HEK293 (cell line): ENCODE data around the gene TGFB1I1.

Source experiments
- CTCF ChIA-PET: fragments of 350-600 bp; formaldehyde crosslinking; extraction: SDS; loops from one replicate; lab custom pipeline; 2021; ENCODE audit warnings: antibody characterized with exemption; lab: Yijun Ruan, JAX
- POLR2A ChIA-PET: fragments of 300-600 bp; formaldehyde crosslinking; extraction: SDS; loops from one replicate; lab custom pipeline; 2020; ENCODE audit warnings: antibody characterized with exemption, inconsistent platforms; lab: Yijun Ruan, JAX
- H3K27ac ChIP-seq: fragments of 200-500 bp; sonication (Bioruptor generic); 2 replicates; pipeline ENCODE4 v1.5.1; 2014; ENCODE audit warnings: low read depth, low read length, control low read depth, inconsistent platforms; ENCODE audit errors: extremely low read depth
- H3K36me3 ChIP-seq, 2 experiments: fragments of 200-500 bp in 1 of 2; sonication (Bioruptor generic) in 1 of 2; 1 replicate in 1 of 2; 2 replicates in 1 of 2; pipeline ENCODE4 v1.5.1; 2014 to 2017; ENCODE audit warnings: inconsistent platforms in 2 of 2, low read length in 2 of 2; ENCODE audit not compliant: control insufficient read depth in 2 of 2, insufficient read depth in 1 of 2
- H3K4me1 ChIP-seq: fragments of 200-500 bp; sonication (Bioruptor generic); 2 replicates; pipeline ENCODE4 v1.5.1; 2014; ENCODE audit warnings: mild to moderate bottlenecking, low read length, inconsistent platforms; ENCODE audit not compliant: control insufficient read depth, insufficient read depth
- H3K4me3 ChIP-seq: 2 replicates; pipeline ENCODE4 v1.5.1; 2011; ENCODE audit warnings: low read depth, mild to moderate bottlenecking, control low read depth, low read length, moderate library complexity
- H3K9me3 ChIP-seq: fragments of 200-500 bp; sonication (Bioruptor generic); 2 replicates; pipeline ENCODE4 v1.5.1; 2014; ENCODE audit warnings: low read depth, low read length, inconsistent platforms; ENCODE audit not compliant: control insufficient read depth, insufficient read depth
- BCL11B ChIP-seq: fragments of 450-650 bp; formaldehyde crosslinking; IDR thresholded peaks from 2 replicates; pipeline ENCODE4 v1.5.1; 2016; ENCODE audit warnings: low read depth, missing biosample characterization, missing genetic modification characterization
- KLF10 ChIP-seq: fragments of 450-650 bp; IDR thresholded peaks from 2 replicates; pipeline ENCODE4 v1.5.1; 2018; ENCODE audit warnings: missing biosample characterization, mild to moderate bottlenecking, missing genetic modification characterization
- TRIM28 ChIP-seq: IDR thresholded peaks from 2 replicates; pipeline ENCODE4 v1.6.1; 2011; ENCODE audit warnings: low read length, control low read depth, borderline replicate concordance
- YY2 ChIP-seq: fragments of 450-650 bp; formaldehyde crosslinking; IDR thresholded peaks from 2 replicates; pipeline ENCODE4 v1.5.1; 2016; ENCODE audit warnings: missing biosample characterization, missing genetic modification characterization
- ZBTB1 ChIP-seq: fragments of 450-650 bp; formaldehyde crosslinking; IDR thresholded peaks from 2 replicates; pipeline ENCODE4 v1.5.1; 2016; ENCODE audit warnings: missing biosample characterization, missing genetic modification characterization
- ZFP3 ChIP-seq: fragments of 450-650 bp; formaldehyde crosslinking; IDR thresholded peaks from 2 replicates; pipeline ENCODE4 v1.5.1; 2016; ENCODE audit warnings: low read depth, missing biosample characterization, missing genetic modification characterization
- ZNF140 ChIP-seq: fragments of 450-650 bp; formaldehyde crosslinking; IDR thresholded peaks from 2 replicates; pipeline ENCODE4 v1.5.1; 2016; ENCODE audit warnings: missing biosample characterization, missing genetic modification characterization
- ZNF155 ChIP-seq: fragments of 450-650 bp; formaldehyde crosslinking; IDR thresholded peaks from 2 replicates; pipeline ENCODE4 v1.5.1; 2016; ENCODE audit warnings: missing biosample characterization, missing genetic modification characterization
- ZNF157 ChIP-seq: fragments of 450-650 bp; formaldehyde crosslinking; IDR thresholded peaks from 2 replicates; pipeline ENCODE4 v1.5.1; 2016; ENCODE audit warnings: missing biosample characterization, missing genetic modification characterization
- ZNF221 ChIP-seq: fragments of 450-650 bp; formaldehyde crosslinking; IDR thresholded peaks from 2 replicates; pipeline ENCODE4 v1.5.1; 2017; ENCODE audit warnings: missing biosample characterization, missing genetic modification characterization, borderline replicate concordance
- ZNF23 ChIP-seq: fragments of 450-650 bp; formaldehyde crosslinking; IDR thresholded peaks from 2 replicates; pipeline ENCODE4 v1.5.1; 2016; ENCODE audit warnings: missing biosample characterization, missing genetic modification characterization, borderline replicate concordance
- ZNF239 ChIP-seq: fragments of 450-650 bp; formaldehyde crosslinking; IDR thresholded peaks from 2 replicates; pipeline ENCODE4 v1.5.1; 2016; ENCODE audit warnings: missing biosample characterization, missing genetic modification characterization
- ZNF433 ChIP-seq: fragments of 450-650 bp; formaldehyde crosslinking; IDR thresholded peaks from 2 replicates; pipeline ENCODE4 v1.5.1; 2016; ENCODE audit warnings: missing biosample characterization, missing genetic modification characterization, low read depth
- ZNF510 ChIP-seq: fragments of 450-650 bp; formaldehyde crosslinking; IDR thresholded peaks from 2 replicates; pipeline ENCODE4 v1.5.1; 2018; ENCODE audit warnings: mild to moderate bottlenecking, missing genetic modification characterization, missing biosample characterization; ENCODE audit not compliant: insufficient replicate concordance
- ZNF514 ChIP-seq: fragments of 450-650 bp; formaldehyde crosslinking; IDR thresholded peaks from 2 replicates; pipeline ENCODE4 v1.5.1; 2016; ENCODE audit warnings: missing biosample characterization, missing genetic modification characterization
- ZNF560 ChIP-seq: fragments of 450-650 bp; formaldehyde crosslinking; IDR thresholded peaks from 2 replicates; pipeline ENCODE4 v1.5.1; 2017; ENCODE audit warnings: missing biosample characterization, missing genetic modification characterization, borderline replicate concordance
- ZSCAN23 ChIP-seq: fragments of 450-650 bp; formaldehyde crosslinking; IDR thresholded peaks from 2 replicates; pipeline ENCODE4 v1.5.1; 2016; ENCODE audit warnings: missing biosample characterization, missing genetic modification characterization
- ZXDB ChIP-seq: fragments of 450-650 bp; formaldehyde crosslinking; IDR thresholded peaks from 2 replicates; pipeline ENCODE4 v1.5.1; 2016; ENCODE audit warnings: missing biosample characterization, missing genetic modification characterization
- TF ChIP-seq, protein P1 (sequence below): fragments of 450-650 bp; formaldehyde crosslinking; IDR thresholded peaks from 2 replicates; pipeline ENCODE4 v1.5.1; 2016; ENCODE audit warnings: missing biosample characterization, missing genetic modification characterization, low read depth
- TF ChIP-seq, protein P2 (sequence below): fragments of 450-650 bp; formaldehyde crosslinking; IDR thresholded peaks from 2 replicates; pipeline ENCODE4 v1.5.1; 2016; ENCODE audit warnings: missing biosample characterization, missing genetic modification characterization
- TF ChIP-seq, protein P3 (sequence below): fragments of 450-650 bp; formaldehyde crosslinking; IDR thresholded peaks from 2 replicates; pipeline ENCODE4 v1.5.1; 2017; ENCODE audit warnings: missing biosample characterization, mild to moderate bottlenecking, missing genetic modification characterization, moderate library complexity

Gene TGFB1I1

DNA sequence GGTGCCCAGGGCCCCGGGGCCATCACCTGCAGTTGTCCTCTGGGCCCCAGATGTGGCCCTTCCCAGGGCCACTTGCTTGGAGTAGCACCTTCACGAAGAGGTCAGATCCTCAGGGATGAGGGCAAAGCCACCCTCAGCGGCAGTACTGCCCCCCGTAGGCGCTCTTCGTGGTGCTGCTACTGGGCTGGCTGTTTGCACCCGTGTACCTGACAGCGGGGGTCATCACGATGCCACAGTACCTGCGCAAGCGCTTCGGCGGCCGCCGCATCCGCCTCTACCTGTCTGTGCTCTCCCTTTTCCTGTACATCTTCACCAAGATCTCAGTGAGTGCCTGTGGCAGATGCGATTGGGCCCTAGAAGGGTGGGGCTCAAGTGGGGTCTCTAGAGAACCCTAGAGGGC is 13.6 kb downstream of the TGFB1I1 start (continued):
- TF ChIP-seq, protein P1, sequence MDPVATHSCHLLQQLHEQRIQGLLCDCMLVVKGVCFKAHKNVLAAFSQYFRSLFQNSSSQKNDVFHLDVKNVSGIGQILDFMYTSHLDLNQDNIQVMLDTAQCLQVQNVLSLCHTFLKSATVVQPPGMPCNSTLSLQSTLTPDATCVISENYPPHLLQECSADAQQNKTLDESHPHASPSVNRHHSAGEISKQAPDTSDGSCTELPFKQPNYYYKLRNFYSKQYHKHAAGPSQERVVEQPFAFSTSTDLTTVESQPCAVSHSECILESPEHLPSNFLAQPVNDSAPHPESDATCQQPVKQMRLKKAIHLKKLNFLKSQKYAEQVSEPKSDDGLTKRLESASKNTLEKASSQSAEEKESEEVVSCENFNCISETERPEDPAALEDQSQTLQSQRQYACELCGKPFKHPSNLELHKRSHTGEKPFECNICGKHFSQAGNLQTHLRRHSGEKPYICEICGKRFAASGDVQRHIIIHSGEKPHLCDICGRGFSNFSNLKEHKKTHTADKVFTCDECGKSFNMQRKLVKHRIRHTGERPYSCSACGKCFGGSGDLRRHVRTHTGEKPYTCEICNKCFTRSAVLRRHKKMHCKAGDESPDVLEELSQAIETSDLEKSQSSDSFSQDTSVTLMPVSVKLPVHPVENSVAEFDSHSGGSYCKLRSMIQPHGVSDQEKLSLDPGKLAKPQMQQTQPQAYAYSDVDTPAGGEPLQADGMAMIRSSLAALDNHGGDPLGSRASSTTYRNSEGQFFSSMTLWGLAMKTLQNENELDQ (tag by site-specific recombination): no peak
- TF ChIP-seq KLF10 (tag by site-specific recombination): no peak
- TF ChIP-seq ZNF221 (tag by site-specific recombination): no peak
- TF ChIP-seq TRIM28: no peak
- TF ChIP-seq BCL11B (tag by site-specific recombination): no peak
- no peak for TF ChIP-seq ZSCAN23
- TF ChIP-seq, all 188 proteins: peak for 0

DNA sequence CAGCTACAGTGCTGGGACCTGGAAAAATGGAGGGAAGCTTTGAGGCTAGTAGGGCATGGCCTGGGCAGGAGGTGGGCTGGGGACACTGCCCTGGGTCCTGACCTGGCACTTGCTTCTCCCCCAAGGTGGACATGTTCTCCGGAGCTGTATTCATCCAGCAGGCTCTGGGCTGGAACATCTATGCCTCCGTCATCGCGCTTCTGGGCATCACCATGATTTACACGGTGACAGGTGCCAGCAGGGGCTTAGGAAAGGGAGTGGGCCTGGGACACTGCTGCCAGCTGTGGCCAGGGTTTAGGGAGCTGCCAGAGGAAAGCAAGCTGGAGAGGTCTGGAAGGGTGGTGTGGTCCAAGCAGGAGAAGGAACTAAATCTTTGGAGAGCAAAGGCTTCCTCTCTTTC is 14.1 kb downstream of the TGFB1I1 start:
- CTCF ChIA-PET: no interaction called here
- Histone ChIP-seq H3K9me3 (no peaks in the 10 kb centered on the region), H3K36me3 (peaks cover 0 to 16% of the 10 kb centered on the region in 2 experiments; a peak in 1 of 3 replicates), H3K4me3 (no peak overlapping the region), H3K27ac (no peak overlapping the region), H3K4me1 (no peaks in the 10 kb centered on the region; the same call in 1 of the 2 replicates)
- TF ChIP-seq ZNF514 (tag by site-specific recombination): no peak
- TF ChIP-seq ZNF239: no peak
- TF ChIP-seq, protein P2, sequence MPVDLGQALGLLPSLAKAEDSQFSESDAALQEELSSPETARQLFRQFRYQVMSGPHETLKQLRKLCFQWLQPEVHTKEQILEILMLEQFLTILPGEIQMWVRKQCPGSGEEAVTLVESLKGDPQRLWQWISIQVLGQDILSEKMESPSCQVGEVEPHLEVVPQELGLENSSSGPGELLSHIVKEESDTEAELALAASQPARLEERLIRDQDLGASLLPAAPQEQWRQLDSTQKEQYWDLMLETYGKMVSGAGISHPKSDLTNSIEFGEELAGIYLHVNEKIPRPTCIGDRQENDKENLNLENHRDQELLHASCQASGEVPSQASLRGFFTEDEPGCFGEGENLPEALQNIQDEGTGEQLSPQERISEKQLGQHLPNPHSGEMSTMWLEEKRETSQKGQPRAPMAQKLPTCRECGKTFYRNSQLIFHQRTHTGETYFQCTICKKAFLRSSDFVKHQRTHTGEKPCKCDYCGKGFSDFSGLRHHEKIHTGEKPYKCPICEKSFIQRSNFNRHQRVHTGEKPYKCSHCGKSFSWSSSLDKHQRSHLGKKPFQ (tag by site-specific recombination): no peak
- TF ChIP-seq ZXDB (tag by site-specific recombination): no peak
- TF ChIP-seq, protein P3, sequence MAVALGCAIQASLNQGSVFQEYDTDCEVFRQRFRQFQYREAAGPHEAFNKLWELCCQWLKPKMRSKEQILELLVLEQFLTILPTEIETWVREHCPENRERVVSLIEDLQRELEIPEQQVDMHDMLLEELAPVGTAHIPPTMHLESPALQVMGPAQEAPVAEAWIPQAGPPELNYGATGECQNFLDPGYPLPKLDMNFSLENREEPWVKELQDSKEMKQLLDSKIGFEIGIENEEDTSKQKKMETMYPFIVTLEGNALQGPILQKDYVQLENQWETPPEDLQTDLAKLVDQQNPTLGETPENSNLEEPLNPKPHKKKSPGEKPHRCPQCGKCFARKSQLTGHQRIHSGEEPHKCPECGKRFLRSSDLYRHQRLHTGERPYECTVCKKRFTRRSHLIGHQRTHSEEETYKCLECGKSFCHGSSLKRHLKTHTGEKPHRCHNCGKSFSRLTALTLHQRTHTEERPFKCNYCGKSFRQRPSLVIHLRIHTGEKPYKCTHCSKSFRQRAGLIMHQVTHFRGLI: no peak
- TF ChIP-seq ZFP3 (tag by site-specific recombination): no peak
- TF ChIP-seq ZNF560: no peak
- TF ChIP-seq ZNF157 (tag by site-specific recombination): no peak
- TF ChIP-seq ZNF155 (tag by site-specific recombination): no peak
- TF ChIP-seq ZNF140 (tag by site-specific recombination): no peak
- no peak for TF ChIP-seq ZBTB1 (tag by site-specific recombination)
- no peak for TF ChIP-seq ZNF23 (tag by site-specific recombination)
- no peak for TF ChIP-seq ZNF510
- TF ChIP-seq YY2: no peak
- no peak for TF ChIP-seq ZNF433 (tag by site-specific recombination)
- POLR2A ChIA-PET: no interaction called here
